NB4 (cell line): Measurements from ENCODE around the gene ASIC2.

ENCODE experiments used
- DNase-seq: peaks from one replicate; pipeline ENCODE4 v3.0.0; 2010; ENCODE audit warnings: low read depth
- H3K4me3 ChIP-seq: one replicate; pipeline ENCODE4 v1.5.1; 2011; ENCODE audit warnings: mild to moderate bottlenecking, low read depth, low read length, moderate library complexity
- MAX ChIP-seq: IDR thresholded peaks from 2 replicates; pipeline ENCODE4 v1.6.1; 2011; ENCODE audit warnings: low read depth, low read length
- MYC ChIP-seq: IDR thresholded peaks from 2 replicates; pipeline ENCODE4 v1.6.1; 2011; ENCODE audit warnings: low read depth, low read length
- POLR2A ChIP-seq: IDR thresholded peaks from 2 replicates; pipeline ENCODE4 v1.6.1; 2011; ENCODE audit warnings: mild to moderate bottlenecking; ENCODE audit not compliant: insufficient read length; ENCODE audit errors: extremely low read depth
- TF ChIP-seq, protein P1 (sequence below): IDR thresholded peaks from one replicate; pipeline ENCODE4 v1.5.1; 2012; ENCODE audit warnings: low read depth, low read length

The ASIC2 gene

GRCh38 chr17:33197342-33197741, 95.8 kb downstream of the ASIC2 start:
- no peak for TF ChIP-seq MAX
- TF ChIP-seq POLR2A, result no peak
- TF ChIP-seq, protein P1, sequence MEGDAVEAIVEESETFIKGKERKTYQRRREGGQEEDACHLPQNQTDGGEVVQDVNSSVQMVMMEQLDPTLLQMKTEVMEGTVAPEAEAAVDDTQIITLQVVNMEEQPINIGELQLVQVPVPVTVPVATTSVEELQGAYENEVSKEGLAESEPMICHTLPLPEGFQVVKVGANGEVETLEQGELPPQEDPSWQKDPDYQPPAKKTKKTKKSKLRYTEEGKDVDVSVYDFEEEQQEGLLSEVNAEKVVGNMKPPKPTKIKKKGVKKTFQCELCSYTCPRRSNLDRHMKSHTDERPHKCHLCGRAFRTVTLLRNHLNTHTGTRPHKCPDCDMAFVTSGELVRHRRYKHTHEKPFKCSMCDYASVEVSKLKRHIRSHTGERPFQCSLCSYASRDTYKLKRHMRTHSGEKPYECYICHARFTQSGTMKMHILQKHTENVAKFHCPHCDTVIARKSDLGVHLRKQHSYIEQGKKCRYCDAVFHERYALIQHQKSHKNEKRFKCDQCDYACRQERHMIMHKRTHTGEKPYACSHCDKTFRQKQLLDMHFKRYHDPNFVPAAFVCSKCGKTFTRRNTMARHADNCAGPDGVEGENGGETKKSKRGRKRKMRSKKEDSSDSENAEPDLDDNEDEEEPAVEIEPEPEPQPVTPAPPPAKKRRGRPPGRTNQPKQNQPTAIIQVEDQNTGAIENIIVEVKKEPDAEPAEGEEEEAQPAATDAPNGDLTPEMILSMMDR, result no peak
- TF ChIP-seq MYC, result no peak
- no peak overlapping the region for H3K4me3 ChIP-seq
- DNase-seq, result no peak

GRCh38 chr17:33196883-33197282, 96.2 kb downstream of the ASIC2 start:
- H3K4me3 ChIP-seq, result no peak overlapping the region
- TF ChIP-seq MAX (no peak), MYC (no peak), POLR2A (no peak)
- TF ChIP-seq, protein P1, result no peak

GRCh38 chr17:33192951-33193911, 99.9 kb downstream of the ASIC2 start:
- H3K4me3 ChIP-seq, result no peak overlapping the region
- DNase-seq, result no peak
- TF ChIP-seq, protein P1, result no peak
- no peak for TF ChIP-seq MYC
- TF ChIP-seq POLR2A, result no peak
- TF ChIP-seq MAX, result no peak

More at GRCh38 chr17:33196883-33197282, 96.2 kb downstream of the ASIC2 start:
- DNase-seq, result no peak

DNA sequence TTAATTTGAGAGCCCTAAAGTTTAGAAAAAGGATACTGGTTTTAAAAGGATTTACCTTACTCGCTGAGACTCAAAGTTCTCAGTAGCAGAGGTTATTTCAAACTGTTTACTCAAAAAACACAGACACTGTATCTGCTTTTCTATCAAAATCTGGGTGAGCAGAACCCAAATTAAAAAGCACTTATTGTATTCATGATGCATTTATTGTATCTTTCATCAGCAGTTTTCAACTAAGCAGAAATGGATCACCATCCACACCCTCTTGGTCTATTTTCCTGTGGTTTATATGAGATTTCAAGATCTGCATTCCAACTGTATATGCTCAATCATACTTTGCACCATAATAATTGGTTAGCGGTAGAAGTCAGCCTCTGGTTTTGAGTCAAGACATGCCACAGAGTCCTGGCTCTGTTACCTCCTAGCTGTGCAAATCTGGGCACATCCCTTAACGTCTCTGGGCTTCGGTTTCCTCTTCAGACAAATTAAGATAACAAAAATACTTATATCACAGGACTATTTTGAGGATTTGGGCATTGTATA, 109.5 kb downstream of the ASIC2 start:
- DNase-seq, result no peak
- TF ChIP-seq, protein P1, result no peak
- TF ChIP-seq MYC (no peak), MAX (no peak), POLR2A (no peak)
- no peak overlapping the region for H3K4me3 ChIP-seq

GRCh38 chr17:33179151-33179550, 113.9 kb downstream of the ASIC2 start:
- H3K4me3 ChIP-seq, result no peak overlapping the region
- DNase-seq, result no peak
- TF ChIP-seq, protein P1, result no peak
- no peak for TF ChIP-seq POLR2A
- no peak for TF ChIP-seq MAX
- no peak for TF ChIP-seq MYC
